Renal cortex interstitium (tissue), 3 donors: ENCODE results near the gene ASIP. TPM values are rescaled to one million over a fixed set of nuclear protein-coding genes. Genes with fewer than 3 reads are reported as not detected.

Experiments used
- polyA plus RNA-seq, 3 donors: library from polyadenylated mRNA; unstranded; fragments of 120-200 nt; gene quantifications; one replicate each; pipeline ENCODE4 v1.2.1, GENCODE V29; 2013; ENCODE audit not compliant: insufficient read length in 3 of 3

The ASIP gene
- polyA plus RNA-seq, 3 donors = 0.69 to 0.88 TPM; not detected in 1

Other genes starting within 250 kb of the ASIP start
- 100 to 1,000 TPM; 135 to 205 (median 167) TPM for gene RALY, start 247.5 kb upstream of the ASIP start, polyA plus RNA-seq
- 10 to 100 TPM; 45.5 to 51.5 (median 46.1) TPM for gene EIF2S2, start 129.2 kb upstream of the ASIP start, polyA plus RNA-seq
- 100 to 1,000 TPM; 188 to 205 (median 191) TPM for gene AHCY, start 61.9 kb downstream of the ASIP start, polyA plus RNA-seq
- 10 to 100 TPM; 42.6 to 51.3 (median 43.3) TPM for gene ITCH, start 121.8 kb downstream of the ASIP start, polyA plus RNA-seq